Endothelial cell of umbilical vein (primary cell): ENCODE measurements around the gene ETS1.

Experiments used
- CTCF ChIP-seq, 2 donors: IDR thresholded peaks; 1 replicate in 1 of 2; 2 replicates in 1 of 2; pipeline ENCODE4 v1.5.1; 2011; ENCODE audit warnings: low read length in 2 of 2, mild to moderate bottlenecking in 2 of 2, moderate library complexity in 2 of 2, control low read depth in 1 of 2, inconsistent platforms in 1 of 2, low read depth in 1 of 2; ENCODE audit not compliant: insufficient read depth in 1 of 2; ENCODE audit errors: extremely low read depth in 1 of 2
- EZH2 ChIP-seq: IDR thresholded peaks from 2 replicates; pipeline ENCODE4 v1.6.1; 2012; ENCODE audit warnings: borderline replicate concordance, low read depth, mild to moderate bottlenecking, moderate library complexity, low read length, inconsistent platforms; ENCODE audit not compliant: severe bottlenecking
- FOS ChIP-seq: IDR thresholded peaks from 2 replicates; pipeline ENCODE4 v1.6.1; 2011; ENCODE audit warnings: mild to moderate bottlenecking, low read length, moderate library complexity, borderline replicate concordance; ENCODE audit not compliant: insufficient read depth
- GATA2 ChIP-seq: IDR thresholded peaks from 2 replicates; pipeline ENCODE4 v1.7.0; 2011; ENCODE audit warnings: low read depth, mild to moderate bottlenecking, moderate library complexity, mixed read lengths, low read length; ENCODE audit not compliant: insufficient read length, insufficient read depth
- JUN ChIP-seq: IDR thresholded peaks from 2 replicates; pipeline ENCODE4 v1.6.1; 2011; ENCODE audit warnings: borderline replicate concordance, low read depth; ENCODE audit not compliant: insufficient read length, insufficient read depth
- MYC ChIP-seq: IDR thresholded peaks from one replicate; pipeline ENCODE4 v1.6.1; 2011; ENCODE audit warnings: mild to moderate bottlenecking, low read depth, low read length
- POLR2A ChIP-seq: IDR thresholded peaks from 2 replicates; pipeline ENCODE4 v1.6.1; 2012; ENCODE audit warnings: low read depth, mild to moderate bottlenecking, control low read depth, low read length
- POLR2AphosphoS5 ChIP-seq: IDR thresholded peaks from 2 replicates; pipeline ENCODE4 v1.6.1; 2012; ENCODE audit warnings: low read depth, mild to moderate bottlenecking, control low read depth, low read length, moderate library complexity; ENCODE audit not compliant: insufficient read depth
- TF ChIP-seq, protein P1 (sequence below): IDR thresholded peaks from 2 replicates; pipeline ENCODE4 v1.6.1; 2011; ENCODE audit not compliant: insufficient read depth, insufficient read length

- no peak for TF ChIP-seq CTCF (IDR thresholded peaks at IDR 0.05; ENCODE audit: extremely low read depth in 1 of 2, insufficient read depth in 1 of 2, low read depth in 1 of 2, low read length in 2 of 2)
- no peak for TF ChIP-seq GATA2
- no peak for TF ChIP-seq EZH2
- TF ChIP-seq POLR2A, result no peak
- TF ChIP-seq, protein P1, sequence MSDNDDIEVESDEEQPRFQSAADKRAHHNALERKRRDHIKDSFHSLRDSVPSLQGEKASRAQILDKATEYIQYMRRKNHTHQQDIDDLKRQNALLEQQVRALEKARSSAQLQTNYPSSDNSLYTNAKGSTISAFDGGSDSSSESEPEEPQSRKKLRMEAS, result no peak
- TF ChIP-seq JUN, result no peak
- no peak for TF ChIP-seq POLR2AphosphoS5
- TF ChIP-seq FOS, result no peak
- TF ChIP-seq MYC, result no peak
These were observed 5.6 kb downstream of the ETS1 start for GRCh38 chr11:128581561-128582272.
